HUDEP-2 (cell line): ENCODE data around the gene FAM81B.

ENCODE experiments used
- DNase-seq, 76 experiments: peaks; one replicate each; lab custom pipeline; 2025; ENCODE audit not compliant: unreplicated experiment in 76 of 76; lab: John Stamatoyannopoulos, UW

FAM81B gene

GRCh38 chr5:95454536-95454935 lies 63.4 kb downstream of the FAM81B start:
- DNase-seq, result no peak

DNA sequence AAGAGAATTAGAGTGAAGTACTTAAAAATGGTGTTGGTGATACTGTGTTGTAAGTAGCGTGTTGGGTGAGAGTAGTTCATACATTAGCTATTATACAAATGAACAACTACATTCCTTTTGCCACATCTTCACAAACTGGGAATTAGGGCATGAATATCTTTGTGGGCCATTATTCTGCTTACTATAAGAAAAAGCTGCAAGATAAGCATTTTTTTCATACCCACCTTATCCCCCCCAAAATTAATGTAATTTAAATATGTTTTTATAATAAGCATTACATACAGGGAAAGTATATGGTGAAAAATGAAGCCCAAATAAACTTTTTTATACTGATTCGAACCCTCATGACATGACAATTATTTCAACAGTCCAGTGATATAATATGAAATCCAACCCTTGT lies 69.5 kb downstream of the FAM81B start:
- no peak for DNase-seq

- DNase-seq, result no peak
Observed at GRCh38 chr5:95471487-95471886, 80.3 kb downstream of the FAM81B start.

- no peak for DNase-seq
Observed at GRCh38 chr5:95471942-95472341, 80.8 kb downstream of the FAM81B start.

DNA sequence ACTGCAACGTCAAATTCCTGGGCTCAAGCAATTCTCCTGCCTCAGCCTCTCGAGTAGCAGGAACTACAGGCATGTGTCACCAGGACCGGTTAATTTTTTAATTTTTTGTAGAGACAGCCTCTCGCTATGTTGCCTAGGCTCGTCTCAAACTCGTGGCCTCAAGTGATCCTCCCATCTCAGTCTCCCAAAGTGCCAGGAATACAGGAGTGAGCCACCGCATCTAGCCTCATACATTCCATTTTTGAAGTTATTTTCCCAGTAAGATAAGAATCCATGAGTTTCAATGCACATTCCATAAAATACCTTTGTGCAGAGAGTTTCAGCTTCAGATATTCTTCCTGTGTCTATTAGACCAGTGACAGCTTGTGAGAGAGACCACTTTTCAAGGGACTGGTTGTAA lies 93.3 kb downstream of the FAM81B start:
- DNase-seq, result no peak

DNA sequence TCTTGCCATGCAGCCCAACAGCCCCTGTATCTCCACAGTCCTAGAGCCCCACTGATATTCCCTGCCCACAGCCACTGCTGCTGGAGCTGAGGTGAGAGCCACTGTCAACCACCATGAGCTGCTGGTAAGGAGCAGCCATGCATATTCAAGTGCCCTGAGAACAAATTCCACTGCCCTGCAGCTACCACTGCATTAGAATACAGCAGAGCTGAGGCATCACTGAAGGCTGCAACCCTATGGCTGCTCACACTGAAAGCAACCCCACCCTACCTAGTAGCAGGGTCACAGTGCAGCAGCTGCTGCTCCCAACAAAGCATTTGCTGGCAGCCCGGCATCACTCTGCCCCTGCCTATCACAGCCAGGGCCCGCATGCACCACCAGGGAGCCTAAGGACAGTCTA lies 95.0 kb downstream of the FAM81B start:
- peak in 1 of 76 experiments; percentile 13 for DNase-seq

GRCh38 chr5:95487880-95488279 lies 96.7 kb downstream of the FAM81B start:
- DNase-seq, result no peak
